Activated T-cell treated with anti-CD3 and anti-CD28 coated beads, Interleukin-2, amount 50 U/mL, for 24 hours (primary cell): Measurements from ENCODE around the gene MRO.
"Not testable (repeated sequence)": the region's sequence is repeated elsewhere in the genome, so short reads cannot be mapped to it uniquely, and the experiment has no call there.

Source experiments
- DNase-seq: peaks from one replicate; pipeline ENCODE4 v3.0.0-alpha.2; 2020
- H3K27ac Mint-ChIP-seq: 2 replicates; pipeline ENCODE4 v1.8.0; 2020; ENCODE audit warnings: mild to moderate bottlenecking, mixed read lengths
- H3K27me3 Mint-ChIP-seq: 2 replicates; pipeline ENCODE4 v1.8.0; 2020; ENCODE audit warnings: mixed read lengths
- H3K36me3 Mint-ChIP-seq: 2 replicates; pipeline ENCODE4 v1.8.0; 2020; ENCODE audit warnings: low read depth, mixed read lengths
- H3K4me1 Mint-ChIP-seq: 2 replicates; pipeline ENCODE4 v1.8.0; 2020; ENCODE audit warnings: low read depth, mixed read lengths
- H3K4me3 Mint-ChIP-seq: 2 replicates; pipeline ENCODE4 v1.8.0; 2020; ENCODE audit warnings: mild to moderate bottlenecking, moderate library complexity, mixed read lengths
- H3K9me3 Mint-ChIP-seq: 2 replicates; pipeline ENCODE4 v1.8.0; 2020; ENCODE audit warnings: mixed read lengths

MRO gene

DNA sequence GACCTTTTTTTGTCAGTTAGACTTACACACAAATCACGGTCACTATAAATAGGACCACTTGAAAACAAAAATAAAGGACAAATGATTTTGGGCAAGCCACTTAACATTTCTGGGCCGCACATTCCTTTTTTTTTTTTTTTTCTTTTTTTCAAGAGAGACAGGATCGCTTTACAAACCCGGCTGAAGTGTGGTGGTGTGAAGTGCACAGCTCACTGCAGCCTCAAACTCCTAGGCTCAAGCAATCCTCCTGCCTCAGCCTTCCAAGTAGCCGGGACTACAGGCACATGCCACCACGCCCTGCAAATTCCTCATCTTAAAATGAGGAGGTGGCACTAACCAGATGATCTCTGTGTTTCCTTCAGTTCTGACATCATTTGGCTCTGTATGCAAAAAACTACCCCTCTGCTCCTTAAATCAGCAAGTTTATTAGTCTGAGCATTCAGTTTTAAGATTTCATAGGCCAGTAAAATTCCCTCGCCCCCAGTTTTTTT, 28.3 kb upstream of the MRO start:
- no peak overlapping the region for H3K27ac Mint-ChIP-seq
- H3K9me3 Mint-ChIP-seq = no peaks in the 10 kb centered on the region
- no peak for DNase-seq
- peaks cover 3% of the 10 kb centered on the region for H3K4me1 Mint-ChIP-seq
- H3K27me3 Mint-ChIP-seq = no peaks in the 10 kb centered on the region
- no peaks in the 10 kb centered on the region for H3K36me3 Mint-ChIP-seq
- H3K4me3 Mint-ChIP-seq = no peak overlapping the region

DNA sequence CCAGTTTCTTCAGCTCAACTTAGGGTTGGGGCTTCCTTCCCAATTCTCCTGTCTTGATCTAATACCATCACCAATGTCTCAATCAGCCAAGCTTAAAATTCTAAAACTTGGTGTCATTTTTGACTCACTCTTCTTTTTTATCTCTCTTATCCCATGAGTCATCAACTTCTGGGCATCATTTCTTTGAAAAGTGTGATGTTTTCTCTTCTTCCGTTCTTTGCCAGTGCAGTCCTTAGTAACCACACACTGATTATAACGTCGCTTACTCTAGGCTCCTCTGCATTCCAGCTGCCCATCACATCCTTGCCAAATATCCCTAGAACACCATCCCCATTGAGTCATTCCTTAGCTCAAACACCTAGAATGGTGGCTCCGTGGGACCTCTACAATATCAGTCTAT, 27.4 kb upstream of the MRO start:
- Mint-ChIP-seq H3K4me3 (no peak overlapping the region), H3K27ac (no peak overlapping the region), H3K4me1 (peaks cover 3% of the 10 kb centered on the region), H3K36me3 (no peaks in the 10 kb centered on the region), H3K27me3 (no peaks in the 10 kb centered on the region), H3K9me3 (no peaks in the 10 kb centered on the region)
- DNase-seq = no peak

DNA sequence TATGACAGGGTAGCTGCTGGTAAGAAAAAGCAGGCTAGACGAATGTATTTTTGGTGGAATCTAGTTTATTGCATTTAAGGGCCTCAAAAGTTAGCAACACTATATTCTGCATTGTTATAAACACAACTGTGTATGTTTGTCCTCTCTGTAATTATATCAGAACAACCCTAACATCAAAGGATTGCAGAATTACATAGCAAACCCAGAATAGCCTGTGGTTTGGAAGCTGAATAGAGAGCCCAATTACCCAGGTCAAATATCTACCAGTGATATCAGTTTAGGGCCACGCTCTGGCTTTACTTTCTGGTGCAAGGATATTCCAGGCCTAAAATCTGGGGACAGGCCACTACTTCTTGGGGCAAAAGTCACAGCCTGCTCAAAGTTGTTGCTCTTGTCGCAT, 25.1 kb upstream of the MRO start:
- H3K9me3 Mint-ChIP-seq = no peaks in the 10 kb centered on the region
- H3K4me1 Mint-ChIP-seq = peaks cover 3% of the 10 kb centered on the region
- no peaks in the 10 kb centered on the region for H3K27me3 Mint-ChIP-seq
- H3K4me3 Mint-ChIP-seq = no peak overlapping the region
- no peak overlapping the region for H3K27ac Mint-ChIP-seq
- H3K36me3 Mint-ChIP-seq = no peaks in the 10 kb centered on the region
- DNase-seq = no peak

DNA sequence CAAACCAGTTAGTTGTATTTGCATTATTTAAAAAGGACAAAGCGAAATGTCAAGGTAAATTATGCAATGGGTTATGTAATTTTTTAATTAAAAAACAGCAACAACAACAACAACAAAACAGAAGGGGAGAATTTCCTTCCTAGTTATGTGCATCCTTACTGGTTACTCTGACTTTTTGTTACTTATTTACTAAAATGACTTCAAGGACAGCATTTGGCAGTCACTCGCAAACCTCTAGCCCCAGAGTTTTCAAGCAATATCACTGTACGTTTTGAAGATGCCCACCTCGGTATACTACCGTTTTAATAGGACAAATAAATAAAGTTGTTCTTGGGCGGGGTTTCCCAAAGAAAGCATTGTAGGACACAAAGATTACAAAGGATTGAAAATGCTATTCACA, 24.7 kb upstream of the MRO start:
- no peak for DNase-seq
- Mint-ChIP-seq H3K4me1 (peaks cover 3% of the 10 kb centered on the region), H3K4me3 (no peak overlapping the region), H3K9me3 (no peaks in the 10 kb centered on the region), H3K27ac (no peak overlapping the region), H3K36me3 (no peaks in the 10 kb centered on the region), H3K27me3 (peaks cover 2% of the 10 kb centered on the region)

DNA sequence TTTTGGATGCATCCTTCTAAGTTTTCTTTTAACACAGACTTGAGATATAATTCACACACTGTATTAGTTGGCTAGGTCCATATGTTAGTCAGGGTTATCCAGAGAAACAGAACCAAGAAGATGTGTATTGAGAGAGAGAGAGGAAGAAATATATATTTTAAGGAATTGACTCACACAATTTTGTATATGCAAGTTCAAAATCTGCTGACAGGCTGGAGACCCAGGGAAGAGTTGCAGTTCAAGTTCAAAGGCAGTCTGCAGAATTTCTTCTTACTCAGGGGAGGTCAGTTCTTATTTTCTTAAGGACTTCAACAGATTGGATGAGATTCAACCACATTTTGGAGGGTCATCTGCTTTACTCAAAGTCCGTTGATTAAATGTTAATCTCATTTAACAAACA, 23.0 kb upstream of the MRO start:
- H3K36me3 Mint-ChIP-seq = no peaks in the 10 kb centered on the region

DNA sequence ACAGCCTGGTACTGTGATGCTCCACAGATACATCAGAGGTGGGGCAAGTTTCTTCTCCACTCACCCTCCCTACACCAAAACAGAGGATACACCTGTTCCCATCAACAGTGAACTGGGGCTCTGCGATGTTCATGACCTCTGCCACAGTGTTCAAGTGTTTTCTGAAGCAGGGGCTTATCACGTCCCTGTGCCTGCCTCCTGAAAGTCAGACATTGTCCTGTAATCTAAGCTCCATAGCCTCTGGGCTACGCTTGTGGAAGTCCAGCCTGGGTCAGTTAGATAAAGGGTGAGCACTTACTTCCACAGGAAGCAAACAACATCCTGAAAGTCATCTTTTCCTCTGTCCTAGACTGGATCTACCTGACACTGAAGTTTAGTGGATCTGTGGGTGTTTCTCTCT, 20.2 kb upstream of the MRO start:
- no peak for DNase-seq
- no peak overlapping the region for H3K27ac Mint-ChIP-seq
- no peaks in the 10 kb centered on the region for H3K9me3 Mint-ChIP-seq
- peaks cover 5% of the 10 kb centered on the region for H3K4me1 Mint-ChIP-seq
- peaks cover 11% of the 10 kb centered on the region for H3K27me3 Mint-ChIP-seq
- H3K4me3 Mint-ChIP-seq = no peak overlapping the region
- no peaks in the 10 kb centered on the region for H3K36me3 Mint-ChIP-seq

More for the DNA sequence above, 23.0 kb upstream of the MRO start:
- peaks cover 8% of the 10 kb centered on the region for H3K27me3 Mint-ChIP-seq
- no peaks in the 10 kb centered on the region for H3K9me3 Mint-ChIP-seq
- DNase-seq = no peak
- H3K4me1 Mint-ChIP-seq = peaks cover 3% of the 10 kb centered on the region
- H3K27ac Mint-ChIP-seq = no peak overlapping the region
- no peak overlapping the region for H3K4me3 Mint-ChIP-seq

DNA sequence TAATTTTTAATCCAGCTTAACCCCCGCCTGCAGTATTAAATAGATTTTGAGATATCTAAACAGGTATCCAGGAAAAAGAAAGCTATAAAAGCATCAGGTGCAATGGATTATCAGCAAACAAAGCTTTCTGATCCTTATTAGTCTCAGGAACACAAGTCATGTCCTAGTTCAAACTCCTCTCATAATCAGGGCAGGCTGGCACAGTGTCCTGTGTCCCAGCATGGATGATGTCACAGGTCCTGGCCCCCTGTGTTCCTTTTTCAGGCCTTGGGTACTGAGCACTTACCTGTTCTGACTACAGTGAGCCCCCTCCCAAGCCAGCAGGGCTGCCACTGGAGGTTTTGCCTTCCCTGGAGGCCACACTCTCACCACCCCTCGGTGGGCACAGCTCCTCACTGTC, 19.5 kb upstream of the MRO start:
- DNase-seq = no peak
- H3K4me3 Mint-ChIP-seq = no peak overlapping the region
- peaks cover 5% of the 10 kb centered on the region for H3K4me1 Mint-ChIP-seq
- H3K27me3 Mint-ChIP-seq = peaks cover 11% of the 10 kb centered on the region
- no peak overlapping the region for H3K27ac Mint-ChIP-seq
- H3K36me3 Mint-ChIP-seq = no peaks in the 10 kb centered on the region
- no peaks in the 10 kb centered on the region for H3K9me3 Mint-ChIP-seq

DNA sequence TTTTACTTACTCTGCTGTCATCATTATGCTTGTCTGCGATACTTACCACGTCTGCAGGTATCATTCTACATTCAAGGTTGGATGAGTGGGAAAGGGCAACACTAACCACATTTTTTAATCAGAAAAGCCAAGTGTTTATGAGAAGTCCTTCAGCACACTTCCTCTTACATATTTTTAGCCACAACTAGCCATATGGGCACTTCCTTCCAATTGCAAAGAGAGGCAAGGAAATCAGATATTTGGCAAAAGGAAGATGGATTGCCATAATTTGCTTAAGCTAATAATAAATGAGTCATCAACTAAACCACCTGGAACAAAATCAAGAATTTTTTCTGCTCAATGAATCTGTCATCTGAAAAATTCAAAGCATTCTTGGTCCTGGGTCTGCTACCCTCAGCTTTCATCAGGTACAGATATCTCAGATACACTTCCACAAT, 16.7 kb upstream of the MRO start:
- H3K36me3 Mint-ChIP-seq = no peaks in the 10 kb centered on the region
- peaks cover 5% of the 10 kb centered on the region for H3K4me1 Mint-ChIP-seq
- DNase-seq = no peak
- no peak overlapping the region for H3K27ac Mint-ChIP-seq
- no peak overlapping the region for H3K4me3 Mint-ChIP-seq
- peaks cover 11% of the 10 kb centered on the region for H3K27me3 Mint-ChIP-seq
- no peaks in the 10 kb centered on the region for H3K9me3 Mint-ChIP-seq

DNA sequence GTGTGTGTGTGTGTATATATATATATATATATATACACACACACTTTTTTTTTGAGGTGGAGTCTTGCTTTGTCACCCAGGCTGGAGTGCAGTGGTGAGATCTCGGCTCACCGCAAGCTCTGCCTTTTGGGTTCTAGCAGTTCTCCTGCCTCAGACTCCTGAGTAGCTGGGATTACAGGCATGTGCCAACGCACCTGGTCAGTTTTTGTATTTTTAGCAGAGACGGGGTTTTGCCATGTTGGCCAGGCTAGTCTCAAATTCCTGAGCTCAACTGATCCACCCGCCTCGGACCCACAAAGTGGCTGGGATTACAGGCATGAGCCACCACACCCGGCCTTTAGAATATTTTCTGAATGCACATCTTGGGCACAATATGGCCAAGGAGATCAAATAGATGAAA, 13.7 kb upstream of the MRO start:
- H3K9me3 Mint-ChIP-seq, H3K27ac Mint-ChIP-seq, H3K27me3 Mint-ChIP-seq, H3K4me3 Mint-ChIP-seq, H3K36me3 Mint-ChIP-seq, DNase-seq, H3K4me1 Mint-ChIP-seq: not testable (repeated sequence)

DNA sequence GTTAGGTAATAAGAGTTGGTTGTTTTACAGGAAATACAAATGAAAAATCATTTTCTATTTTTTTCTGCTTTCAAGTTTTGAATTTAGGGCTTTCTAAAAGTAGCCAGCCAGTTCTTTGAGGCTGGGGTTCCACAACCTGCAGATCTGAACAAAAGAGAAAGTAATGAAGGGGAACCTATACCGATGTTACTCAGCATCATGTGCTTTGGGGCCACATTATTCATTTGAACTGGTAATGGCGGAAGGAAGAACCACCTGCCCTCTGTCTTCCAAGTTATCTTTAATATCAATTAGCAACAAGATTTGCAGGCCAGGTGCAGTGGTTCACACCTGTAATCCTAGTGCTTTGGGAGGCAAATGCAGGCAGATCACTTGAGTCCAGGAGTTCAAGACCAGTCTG, 12.9 kb upstream of the MRO start:
- H3K4me1 Mint-ChIP-seq = peaks cover 5% of the 10 kb centered on the region
- H3K9me3 Mint-ChIP-seq = no peaks in the 10 kb centered on the region
- H3K27me3 Mint-ChIP-seq = peaks cover 3% of the 10 kb centered on the region
- DNase-seq = no peak
- no peaks in the 10 kb centered on the region for H3K36me3 Mint-ChIP-seq
- no peak overlapping the region for H3K4me3 Mint-ChIP-seq
- H3K27ac Mint-ChIP-seq = no peak overlapping the region

DNA sequence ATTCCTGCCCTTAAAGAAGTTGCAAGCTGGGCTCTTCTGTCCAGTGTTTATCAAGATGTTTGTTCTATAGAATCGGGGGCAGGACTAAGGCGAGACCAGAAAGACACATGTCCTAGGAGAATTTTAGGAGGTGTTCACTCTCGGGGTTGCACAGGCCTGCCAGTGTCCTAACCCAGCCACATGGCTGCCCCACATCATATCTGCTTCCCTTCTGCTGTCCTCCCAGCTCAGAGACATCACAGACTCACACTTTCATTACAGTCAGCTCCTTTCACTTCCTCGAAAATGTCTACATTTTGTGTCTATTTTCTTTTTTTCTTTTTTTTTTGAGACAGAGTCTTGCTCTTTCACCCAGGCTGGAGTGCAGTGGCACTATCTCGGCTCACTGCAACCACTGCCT, 10.7 kb upstream of the MRO start:
- H3K36me3 Mint-ChIP-seq = no peaks in the 10 kb centered on the region
- no peaks in the 10 kb centered on the region for H3K9me3 Mint-ChIP-seq
- no peaks in the 10 kb centered on the region for H3K4me1 Mint-ChIP-seq
- DNase-seq = no peak
- H3K27ac Mint-ChIP-seq = no peak overlapping the region
- H3K27me3 Mint-ChIP-seq = no peaks in the 10 kb centered on the region
- H3K4me3 Mint-ChIP-seq = no peak overlapping the region

DNA sequence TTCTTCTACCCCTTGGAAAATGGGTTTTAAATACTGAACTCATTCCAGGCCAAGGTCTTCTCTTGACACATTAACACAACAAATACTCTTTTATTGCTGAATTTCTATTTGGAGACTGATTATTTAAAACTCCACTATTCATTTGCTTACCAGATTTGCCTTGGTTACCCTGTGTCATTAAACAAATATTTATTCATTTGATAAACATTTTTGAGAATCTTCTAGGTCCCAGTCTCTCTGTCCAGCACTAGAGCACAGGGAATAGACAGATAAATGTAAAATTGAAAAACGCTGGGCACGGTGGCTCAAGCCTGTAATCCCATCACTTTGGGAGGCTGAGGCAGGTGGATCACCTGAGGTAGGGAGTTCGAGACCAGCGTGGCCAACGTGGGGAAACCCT, 9.8 kb upstream of the MRO start:
- H3K27ac Mint-ChIP-seq = no peak overlapping the region
- H3K36me3 Mint-ChIP-seq = no peaks in the 10 kb centered on the region
- DNase-seq = no peak
- H3K4me1 Mint-ChIP-seq = no peaks in the 10 kb centered on the region
- H3K4me3 Mint-ChIP-seq = no peak overlapping the region
- H3K9me3 Mint-ChIP-seq = no peaks in the 10 kb centered on the region
- no peaks in the 10 kb centered on the region for H3K27me3 Mint-ChIP-seq

DNA sequence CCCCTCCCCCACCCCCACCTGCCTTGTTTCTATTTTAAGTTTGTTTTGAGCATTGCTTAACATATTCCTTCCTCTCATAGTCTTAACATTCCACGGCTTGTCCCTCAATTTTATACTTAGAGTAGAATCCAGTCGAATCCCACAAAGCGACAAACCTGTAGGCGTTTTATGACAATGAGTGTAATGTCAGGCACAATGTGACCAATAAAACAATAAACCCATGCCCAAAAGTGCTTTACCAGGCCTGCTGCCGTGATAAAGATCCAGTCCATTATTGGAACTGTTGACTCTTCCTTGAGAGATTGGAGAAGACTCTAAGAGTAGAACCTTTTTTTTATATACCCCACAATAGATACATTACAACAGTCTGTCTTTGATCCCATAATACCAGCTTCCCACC, 6.2 kb upstream of the MRO start:
- H3K4me1 Mint-ChIP-seq = no peaks in the 10 kb centered on the region
- H3K4me3 Mint-ChIP-seq = no peak overlapping the region
- no peaks in the 10 kb centered on the region for H3K36me3 Mint-ChIP-seq
- no peak overlapping the region for H3K27ac Mint-ChIP-seq
- no peak for DNase-seq
- H3K27me3 Mint-ChIP-seq = no peaks in the 10 kb centered on the region
- no peaks in the 10 kb centered on the region for H3K9me3 Mint-ChIP-seq

DNA sequence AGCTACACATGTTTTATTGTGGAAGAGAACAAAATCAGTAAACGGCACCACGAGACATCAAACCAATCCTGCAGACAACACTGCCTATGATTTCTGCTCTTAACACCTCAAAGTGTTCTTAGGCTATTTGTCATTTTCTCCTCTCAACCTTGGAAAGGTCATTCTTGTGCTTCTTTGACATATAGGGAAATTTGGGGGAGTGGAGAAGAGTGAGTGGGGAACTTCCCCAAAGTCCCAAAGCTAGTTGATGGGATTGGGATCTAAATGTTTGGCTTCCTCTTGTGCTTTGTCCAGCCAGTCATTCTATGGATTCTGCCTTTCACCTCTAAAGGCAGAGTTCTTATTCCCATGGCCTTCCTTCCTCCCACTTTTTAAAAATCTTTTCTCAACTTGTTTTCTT, 5.8 kb upstream of the MRO start:
- Mint-ChIP-seq H3K36me3 (no peaks in the 10 kb centered on the region), H3K4me1 (no peaks in the 10 kb centered on the region), H3K9me3 (no peaks in the 10 kb centered on the region), H3K27ac (no peak overlapping the region), H3K27me3 (no peaks in the 10 kb centered on the region), H3K4me3 (no peak overlapping the region)
- no peak for DNase-seq

DNA sequence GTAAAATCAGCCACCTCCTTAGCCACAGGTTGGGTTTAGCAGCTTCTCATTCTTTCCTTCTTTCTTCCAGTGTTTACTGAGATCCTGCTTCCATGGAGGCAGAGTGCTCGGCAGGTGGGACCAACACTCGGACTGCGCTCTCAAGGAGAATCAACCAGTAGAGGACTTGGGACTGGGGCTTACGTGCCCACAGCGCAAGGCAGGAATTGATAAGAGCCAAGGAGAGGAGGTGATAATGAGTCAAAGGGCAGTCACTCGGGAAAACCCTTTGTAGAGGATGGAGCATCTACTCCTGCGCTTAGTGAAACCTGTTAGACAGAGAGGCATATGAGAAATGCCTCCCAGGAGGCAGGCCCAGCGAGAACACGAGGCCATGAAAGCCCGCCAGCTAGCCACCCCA, 2.9 kb upstream of the MRO start:
- no peak for DNase-seq
- H3K4me1 Mint-ChIP-seq = no peaks in the 10 kb centered on the region
- H3K27me3 Mint-ChIP-seq = peaks cover 9% of the 10 kb centered on the region
- H3K27ac Mint-ChIP-seq = no peak overlapping the region
- H3K9me3 Mint-ChIP-seq = no peaks in the 10 kb centered on the region
- no peak overlapping the region for H3K4me3 Mint-ChIP-seq
- H3K36me3 Mint-ChIP-seq = no peaks in the 10 kb centered on the region

DNA sequence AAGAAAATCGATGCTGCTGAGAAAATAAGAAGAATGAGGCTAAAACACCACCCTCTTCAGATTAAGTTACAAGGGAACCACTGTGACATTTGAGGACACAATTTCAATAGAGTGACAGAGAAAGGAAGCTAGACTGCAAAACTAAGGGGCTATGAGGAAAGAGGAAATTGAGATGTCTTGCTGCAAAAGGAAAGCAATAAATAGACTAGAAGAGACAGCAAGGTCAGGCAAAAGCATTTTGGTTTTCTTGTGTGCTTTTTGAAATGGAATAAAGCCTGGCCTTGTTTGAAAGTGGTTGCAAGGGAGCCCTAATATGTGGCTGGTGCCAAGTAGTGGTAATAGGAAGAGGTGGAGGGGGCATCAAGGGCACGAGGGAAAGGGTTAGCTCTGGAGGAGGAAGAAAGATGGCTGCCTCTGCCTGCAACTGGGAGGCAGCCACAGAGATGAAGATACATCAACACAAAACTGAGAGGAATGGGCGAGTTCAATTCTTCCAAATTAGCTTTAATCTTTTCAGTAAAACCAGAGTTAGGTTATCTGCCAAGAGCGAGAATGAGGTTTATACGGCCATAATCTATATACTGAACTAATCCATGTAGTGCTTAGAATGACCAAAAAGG, 1.2 kb upstream of the MRO start:
- Mint-ChIP-seq H3K36me3 (no peaks in the 10 kb centered on the region), H3K4me1 (no peaks in the 10 kb centered on the region), H3K27me3 (peaks cover 14% of the 10 kb centered on the region), H3K4me3 (no peak overlapping the region), H3K27ac (no peak overlapping the region), H3K9me3 (no peaks in the 10 kb centered on the region)
- no peak for DNase-seq
